K562 (cell line): ENCODE data around the gene CGREF1. TPM values are rescaled to one million over a fixed set of nuclear protein-coding genes. Genes with fewer than 3 reads are reported as not detected.
A peak's percentile ranks its signal among the peaks of the same experiment; 100 is the strongest.

Source experiments
- ATF7 ChIP-seq: fragments of 450-650 bp; IDR thresholded peaks from 2 replicates; pipeline ENCODE4 v1.7.1; 2014; ENCODE audit warnings: mild to moderate bottlenecking, moderate library complexity
- CEBPG ChIP-seq, 3 experiments: fragments of 200-800 bp in 1 of 3; sonication (Bioruptor generic) in 1 of 3; sonication (generic) in 1 of 3; formaldehyde crosslinking in 1 of 3; IDR thresholded peaks in 2 of 3; conservative IDR thresholded peaks in 1 of 3; 2 replicates each; pipeline versions ENCODE4 v1.6.1 to v1.8.0; 2016 to 2022; ENCODE audit warnings: missing compliant biosample characterization in 2 of 3, missing genetic modification characterization in 2 of 3, mild to moderate bottlenecking in 1 of 3, missing genetic modification reagents in 1 of 3
- MAFK ChIP-seq: IDR thresholded peaks from 2 replicates; pipeline ENCODE4 v1.6.1; 2011; ENCODE audit warnings: low read length, improper control_type of control experiment
- NFATC3 ChIP-seq: fragments of 450-650 bp; IDR thresholded peaks from 2 replicates; pipeline ENCODE4 v1.6.1; 2017; ENCODE audit warnings: mild to moderate bottlenecking
- PCBP1 ChIP-seq: fragments of 200-400 bp; formaldehyde crosslinking; IDR thresholded peaks from 2 replicates; pipeline ENCODE4 v1.6.1; 2018; ENCODE audit warnings: mild to moderate bottlenecking, low read depth, low read length; ENCODE audit not compliant: poor library complexity, severe bottlenecking
- PHF8 ChIP-seq: fragments of 200-600 bp; sonication (generic); IDR thresholded peaks from 2 replicates; pipeline ENCODE4 v1.6.1; 2012; ENCODE audit warnings: mixed run types, mild to moderate bottlenecking, inconsistent platforms, low read length, moderate library complexity, borderline replicate concordance
- ZNF436 ChIP-seq: fragments of 250-450, 450-650 bp; sonication (Bioruptor Pico); formaldehyde crosslinking; IDR thresholded peaks from 2 replicates; pipeline ENCODE4 v1.7.0; 2020; ENCODE audit warnings: mild to moderate bottlenecking
- polyA plus RNA-seq, 8 experiments: library from polyadenylated mRNA; depleted of rRNA in 4 of 8; stranded (reverse) in 5 of 8; unstranded in 3 of 8; fragments of >200 nt; fragmentation: Nextera tagmentation in 2 of 8; fragmentation: Illumina TruSeq in 1 of 8; extraction: Ambion mirVana in 2 of 8; extraction: Trizol in 1 of 8; gene quantifications; 2 replicates each; pipeline versions ENCODE4 v1.2.1 to v1.2.3, GENCODE V29; 2011 to 2014; ENCODE audit warnings: inconsistent platforms in 1 of 8, missing spikeins in 1 of 8
- total RNA-seq, 7 experiments: library from RNA; depleted of rRNA in 6 of 7; stranded (reverse); fragments of >200 nt in 6 of 7; fragmentation: Illumina TruSeq in 2 of 7; extraction: Trizol in 2 of 7; gene quantifications; 2 replicates each; pipeline versions ENCODE4 v1.2.1 to v1.2.3, GENCODE V29; 2011 to 2021; ENCODE audit warnings: low replicate concordance in 1 of 7
- TF ChIP-seq, protein P1 (sequence below): fragments of 250-450 bp; sonication (Bioruptor Pico); IDR thresholded peaks from 2 replicates; pipeline ENCODE4 v1.4.0; 2020; ENCODE audit warnings: mild to moderate bottlenecking, moderate library complexity

CGREF1 gene
- total and polyA plus RNA-seq, 9 of the 15 experiments (the other 6 are each of a cell fraction or from before 2014, with no cell fraction given), result 0.07 to 0.50 (median 0.37) TPM

DNA sequence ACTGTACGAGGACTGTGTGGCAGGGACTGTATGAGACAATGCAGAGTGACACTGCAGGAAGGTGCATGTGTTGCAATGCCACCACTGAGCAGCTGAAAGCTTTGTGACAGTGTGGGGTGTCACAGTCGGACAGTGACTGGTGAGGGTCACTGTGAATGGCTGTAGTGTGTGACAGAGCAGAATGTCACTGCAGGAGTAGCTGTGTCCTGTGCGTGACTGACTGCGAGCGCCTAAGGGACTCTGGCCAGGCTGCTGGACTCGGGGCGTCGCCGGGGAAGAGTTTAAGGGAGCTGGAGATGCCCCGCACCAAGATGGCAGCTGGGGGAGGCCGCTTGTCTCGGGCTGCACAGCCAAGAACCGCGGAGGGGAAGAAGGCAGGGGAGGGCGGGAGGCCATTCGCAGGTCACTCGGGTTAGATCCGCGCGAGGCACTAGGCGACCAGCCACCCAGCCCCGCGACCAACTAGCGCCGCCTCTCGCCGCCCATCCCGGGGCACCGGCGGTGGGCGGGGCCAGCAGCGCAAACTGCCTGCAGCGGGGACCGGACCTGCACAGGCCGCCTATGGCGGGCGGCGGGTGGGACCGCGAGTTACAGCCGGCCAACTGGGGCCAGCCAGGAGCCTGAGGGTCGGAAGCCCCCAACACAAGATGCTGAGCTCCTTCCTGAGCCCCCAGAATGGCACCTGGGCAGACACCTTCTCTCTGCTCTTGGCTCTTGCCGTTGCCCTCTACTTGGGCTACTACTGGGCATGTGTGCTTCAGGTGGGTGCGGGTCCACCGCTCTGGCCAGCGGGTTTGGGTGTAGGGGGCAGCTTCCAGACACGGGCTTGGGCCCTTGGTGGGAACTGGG is 4.6 kb upstream of the CGREF1 start, which contains the start of gene ABHD1 (continued):
- TF ChIP-seq, protein P1, sequence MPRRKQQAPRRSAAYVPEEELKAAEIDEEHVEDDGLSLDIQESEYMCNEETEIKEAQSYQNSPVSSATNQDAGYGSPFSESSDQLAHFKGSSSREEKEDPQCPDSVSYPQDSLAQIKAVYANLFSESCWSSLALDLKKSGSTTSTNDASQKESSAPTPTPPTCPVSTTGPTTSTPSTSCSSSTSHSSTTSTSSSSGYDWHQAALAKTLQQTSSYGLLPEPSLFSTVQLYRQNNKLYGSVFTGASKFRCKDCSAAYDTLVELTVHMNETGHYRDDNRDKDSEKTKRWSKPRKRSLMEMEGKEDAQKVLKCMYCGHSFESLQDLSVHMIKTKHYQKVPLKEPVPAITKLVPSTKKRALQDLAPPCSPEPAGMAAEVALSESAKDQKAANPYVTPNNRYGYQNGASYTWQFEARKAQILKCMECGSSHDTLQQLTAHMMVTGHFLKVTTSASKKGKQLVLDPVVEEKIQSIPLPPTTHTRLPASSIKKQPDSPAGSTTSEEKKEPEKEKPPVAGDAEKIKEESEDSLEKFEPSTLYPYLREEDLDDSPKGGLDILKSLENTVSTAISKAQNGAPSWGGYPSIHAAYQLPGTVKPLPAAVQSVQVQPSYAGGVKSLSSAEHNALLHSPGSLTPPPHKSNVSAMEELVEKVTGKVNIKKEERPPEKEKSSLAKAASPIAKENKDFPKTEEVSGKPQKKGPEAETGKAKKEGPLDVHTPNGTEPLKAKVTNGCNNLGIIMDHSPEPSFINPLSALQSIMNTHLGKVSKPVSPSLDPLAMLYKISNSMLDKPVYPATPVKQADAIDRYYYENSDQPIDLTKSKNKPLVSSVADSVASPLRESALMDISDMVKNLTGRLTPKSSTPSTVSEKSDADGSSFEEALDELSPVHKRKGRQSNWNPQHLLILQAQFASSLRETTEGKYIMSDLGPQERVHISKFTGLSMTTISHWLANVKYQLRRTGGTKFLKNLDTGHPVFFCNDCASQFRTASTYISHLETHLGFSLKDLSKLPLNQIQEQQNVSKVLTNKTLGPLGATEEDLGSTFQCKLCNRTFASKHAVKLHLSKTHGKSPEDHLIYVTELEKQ (CRISPR knock-in tag), result no peak
- TF ChIP-seq MAFK (no peak), PHF8 (peak; percentile 68; the same call in 1 of the 2 replicates), CEBPG (CRISPR knock-in tag; IDR thresholded peaks at IDR 0.05) (peak; percentile 70; the same call in 1 of the 2 replicates), CEBPG (tag; conservative IDR thresholded peaks at IDR 0.05 in 1 of 2, IDR thresholded peaks at IDR 0.05 in 1 of 2) (peak in 1 of 2 experiments; percentile 76; a peak in 2 of 4 replicates), ZNF436 (no peak), NFATC3 (no peak), ATF7 (0 out of 2 replicates have a peak, but pooled peaks have one; percentile 37), PCBP1 (no peak)
